ENCODE measurements around the gene ADARB2. TPM values are rescaled to one million over a fixed set of nuclear protein-coding genes. Genes with fewer than 3 reads are reported as not detected.

The ADARB2 gene
- total RNA-seq, 2 donors from 2014 or later = 1.1 to 1.8 TPM

GRCh38 chr10:1128649-1129048 is 608.7 kb downstream of the ADARB2 start:
- Histone ChIP-seq H3K9ac (ENCODE audit: extremely low read depth, low read length, poor library complexity, severe bottlenecking) (no peak overlapping the region), H3K4me1 (ENCODE audit: control insufficient read depth, insufficient read depth, low read length) (no peaks in the 10 kb centered on the region), H3K36me3 (ENCODE audit: control insufficient read depth, insufficient read depth, low read length) (peaks cover 60% of the 10 kb centered on the region), H3K27me3 (ENCODE audit: control insufficient read depth, insufficient read depth, low read length, poor library complexity, severe bottlenecking) (no peaks in the 10 kb centered on the region), H3K27ac (ENCODE audit: low read depth, low read length) (no peak overlapping the region), H3K9me3 (ENCODE audit: control insufficient read depth, low read length) (no peaks in the 10 kb centered on the region), H3K4me3 (ENCODE audit: low read length) (no peak overlapping the region)
- no peak for DNase-seq
- Mint-ChIP-seq H3K36me3 (ENCODE audit: low read depth) (peaks cover 67% of the 10 kb centered on the region), H3K4me1 (no peaks in the 10 kb centered on the region), H3K9me3 (no peaks in the 10 kb centered on the region), H3K27ac (no peak overlapping the region), H3K27me3 (ENCODE audit: insufficient read depth) (no peaks in the 10 kb centered on the region), H3K4me3 (no peak overlapping the region)
- WGBS, 2 experiments (ENCODE audit: insufficient coverage in 1 of 2, insufficient read length in 1 of 2) = 94 to 95% methylated on average over 17 to 21 of the region's 21 CpGs
- TF ChIP-seq CTCF (conservative IDR thresholded peaks at IDR 0.05) = no peak

GRCh38 chr10:1128115-1128514 is 609.2 kb downstream of the ADARB2 start:
- no peaks in the 10 kb centered on the region for H3K27me3 Mint-ChIP-seq (ENCODE audit: insufficient read depth)
- peaks cover 71% of the 10 kb centered on the region for H3K36me3 Mint-ChIP-seq (ENCODE audit: low read depth)
- DNase-seq = no peak
- Histone ChIP-seq H3K36me3 (ENCODE audit: control insufficient read depth, insufficient read depth, low read length) (peaks cover 60% of the 10 kb centered on the region), H3K4me1 (ENCODE audit: control insufficient read depth, insufficient read depth, low read length) (no peaks in the 10 kb centered on the region), H3K9me3 (ENCODE audit: control insufficient read depth, low read length) (no peaks in the 10 kb centered on the region), H3K4me3 (ENCODE audit: low read length) (no peak overlapping the region), H3K9ac (ENCODE audit: extremely low read depth, low read length, poor library complexity, severe bottlenecking) (no peak overlapping the region), H3K27me3 (ENCODE audit: control insufficient read depth, insufficient read depth, low read length, poor library complexity, severe bottlenecking) (no peaks in the 10 kb centered on the region), H3K27ac (ENCODE audit: low read depth, low read length) (no peak overlapping the region)
- no peak for TF ChIP-seq CTCF (conservative IDR thresholded peaks at IDR 0.05)
- no peaks in the 10 kb centered on the region for H3K9me3 Mint-ChIP-seq
- WGBS, 2 experiments (ENCODE audit: insufficient coverage in 1 of 2, insufficient read length in 1 of 2) = 80 to 95% methylated on average over 1 to 2 of the region's 2 CpGs
- no peaks in the 10 kb centered on the region for H3K4me1 Mint-ChIP-seq
- H3K27ac Mint-ChIP-seq = no peak overlapping the region
- no peak overlapping the region for H3K4me3 Mint-ChIP-seq

GRCh38 chr10:1127629-1128028 is 609.7 kb downstream of the ADARB2 start:
- H3K9me3 Mint-ChIP-seq = no peaks in the 10 kb centered on the region

More at GRCh38 chr10:1127629-1128028, 609.7 kb downstream of the ADARB2 start:
- Mint-ChIP-seq H3K27me3 (ENCODE audit: insufficient read depth) (no peaks in the 10 kb centered on the region), H3K4me3 (no peak overlapping the region), H3K36me3 (ENCODE audit: low read depth) (peaks cover 73% of the 10 kb centered on the region), H3K4me1 (peaks cover 2% of the 10 kb centered on the region), H3K27ac (no peak overlapping the region)
- no peaks in the 10 kb centered on the region for H3K27me3 ChIP-seq (ENCODE audit: control insufficient read depth, insufficient read depth, low read length, poor library complexity, severe bottlenecking)
- no peak overlapping the region for H3K9ac ChIP-seq (ENCODE audit: extremely low read depth, low read length, poor library complexity, severe bottlenecking)
- no peaks in the 10 kb centered on the region for H3K9me3 ChIP-seq (ENCODE audit: control insufficient read depth, low read length)
- H3K4me3 ChIP-seq (ENCODE audit: low read length) = no peak overlapping the region
- TF ChIP-seq CTCF (conservative IDR thresholded peaks at IDR 0.05) = no peak
- H3K36me3 ChIP-seq (ENCODE audit: control insufficient read depth, insufficient read depth, low read length) = peaks cover 60% of the 10 kb centered on the region
- H3K4me1 ChIP-seq (ENCODE audit: control insufficient read depth, insufficient read depth, low read length) = no peaks in the 10 kb centered on the region
- H3K27ac ChIP-seq (ENCODE audit: low read depth, low read length) = no peak overlapping the region
- 91 to 97% methylated on average over 15 of the region's 15 CpGs for WGBS, 2 experiments (ENCODE audit: insufficient coverage in 1 of 2, insufficient read length in 1 of 2)
- no peak for DNase-seq
